Dermis microvascular lymphatic vessel endothelial cell (primary cell): ENCODE results near the gene AP1B1. TPM values are rescaled to one million over a fixed set of nuclear protein-coding genes. Genes with fewer than 3 reads are reported as not detected.
"Not testable (repeated sequence)": the region's sequence is repeated elsewhere in the genome, so short reads cannot be mapped to it uniquely, and the experiment has no call there.

ENCODE experiments used
- DNase-seq, 2 donors: peaks; one replicate each; pipeline versions ENCODE4 v3.0.0 to v3.0.0-alpha.2; 2010; ENCODE audit warnings: low read depth in 2 of 2
- total RNA-seq: library from RNA; depleted of rRNA; stranded (reverse); fragments of >200 nt; gene quantifications from 2 replicates; pipeline ENCODE4 v1.2.1, GENCODE V29; 2014

The AP1B1 gene
- total RNA-seq, 1 donor from 2014 or later, result 124 TPM

- no peak for DNase-seq
Measured at GRCh38 chr22:29351042-29351441, 37.3 kb downstream of the AP1B1 start.

- DNase-seq, result no peak
Measured at GRCh38 chr22:29348956-29349355, 39.4 kb downstream of the AP1B1 start.

GRCh38 chr22:29348041-29348440, 40.3 kb downstream of the AP1B1 start:
- no peak for DNase-seq

- DNase-seq, result no peak
Measured at GRCh38 chr22:29346659-29347058, 41.7 kb downstream of the AP1B1 start.

GRCh38 chr22:29345932-29346331, 42.4 kb downstream of the AP1B1 start:
- no peak for DNase-seq

- not testable (repeated sequence) for DNase-seq
Measured at GRCh38 chr22:29344889-29345288, 43.5 kb downstream of the AP1B1 start.

GRCh38 chr22:29344137-29344536, 44.2 kb downstream of the AP1B1 start:
- DNase-seq, result peak; percentile 54 to 83

GRCh38 chr22:29343313-29343805, 45.0 kb downstream of the AP1B1 start:
- DNase-seq, result no peak

- DNase-seq, result no peak
Measured at GRCh38 chr22:29342577-29343312, 45.6 kb downstream of the AP1B1 start.

GRCh38 chr22:29342177-29342576, 46.2 kb downstream of the AP1B1 start:
- DNase-seq, result no peak

GRCh38 chr22:29341849-29342127, 46.6 kb downstream of the AP1B1 start:
- no peak for DNase-seq

- no peak for DNase-seq
Measured at GRCh38 chr22:29341056-29341848, 47.1 kb downstream of the AP1B1 start.

- no peak for DNase-seq
Measured at GRCh38 chr22:29340566-29340965, 47.8 kb downstream of the AP1B1 start.

- no peak for DNase-seq
Measured at GRCh38 chr22:29339381-29340235, 48.8 kb downstream of the AP1B1 start.

GRCh38 chr22:29338398-29338797, 50.0 kb downstream of the AP1B1 start:
- no peak for DNase-seq

- no peak for DNase-seq
Measured at GRCh38 chr22:29337631-29338284, 50.6 kb downstream of the AP1B1 start.

- no peak for DNase-seq
Measured at GRCh38 chr22:29336751-29337490, 51.4 kb downstream of the AP1B1 start.

- no peak for DNase-seq
Measured at GRCh38 chr22:29335656-29336055, 52.7 kb downstream of the AP1B1 start.

- DNase-seq, result peak in 1 of 2 donors; percentile 36
Measured at GRCh38 chr22:29334696-29335344, 53.5 kb downstream of the AP1B1 start.

- no peak for DNase-seq
Measured at GRCh38 chr22:29334148-29334547, 54.2 kb downstream of the AP1B1 start.
